Vagina (tissue), 2 donors: ENCODE data around the gene GAL.

Experiments
- POLR2A ChIP-seq, 2 donors: fragments of 450-650 bp; IDR thresholded peaks; one replicate each; pipeline ENCODE4 v1.6.1; 2017; ENCODE audit warnings: antibody characterized with exemption in 2 of 2, mild to moderate bottlenecking in 2 of 2, moderate library complexity in 2 of 2
- TF ChIP-seq, protein P1 (sequence below), 3 experiments: fragments of 450-650 bp in 2 of 3; fragments of 200-600 bp in 1 of 3; sonication (generic) in 1 of 3; IDR thresholded peaks; one replicate each; pipeline ENCODE4 v1.5.1; 2017 to 2019; ENCODE audit warnings: antibody characterized with exemption in 3 of 3, mild to moderate bottlenecking in 2 of 3, moderate library complexity in 2 of 3

DNA sequence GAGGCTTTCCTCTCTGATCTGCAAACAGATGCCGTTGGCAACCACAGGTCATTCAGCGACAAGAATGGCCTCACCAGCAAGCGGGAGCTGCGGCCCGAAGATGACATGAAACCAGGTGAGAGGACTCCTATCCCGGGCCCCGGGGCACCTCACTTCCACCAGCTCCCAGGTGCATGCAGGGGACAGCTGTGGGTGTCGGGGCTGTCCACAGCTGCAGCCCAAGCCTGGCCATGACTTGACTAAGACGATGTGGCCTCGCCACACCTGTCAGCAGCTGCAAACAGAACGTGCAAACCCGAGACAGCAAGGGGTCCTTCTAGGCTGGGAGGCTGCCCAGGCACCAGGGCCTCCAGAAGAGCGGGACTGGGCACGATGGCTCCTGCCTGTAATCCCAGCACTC is 3.6 kb downstream of the GAL start:
- TF ChIP-seq, protein P1, sequence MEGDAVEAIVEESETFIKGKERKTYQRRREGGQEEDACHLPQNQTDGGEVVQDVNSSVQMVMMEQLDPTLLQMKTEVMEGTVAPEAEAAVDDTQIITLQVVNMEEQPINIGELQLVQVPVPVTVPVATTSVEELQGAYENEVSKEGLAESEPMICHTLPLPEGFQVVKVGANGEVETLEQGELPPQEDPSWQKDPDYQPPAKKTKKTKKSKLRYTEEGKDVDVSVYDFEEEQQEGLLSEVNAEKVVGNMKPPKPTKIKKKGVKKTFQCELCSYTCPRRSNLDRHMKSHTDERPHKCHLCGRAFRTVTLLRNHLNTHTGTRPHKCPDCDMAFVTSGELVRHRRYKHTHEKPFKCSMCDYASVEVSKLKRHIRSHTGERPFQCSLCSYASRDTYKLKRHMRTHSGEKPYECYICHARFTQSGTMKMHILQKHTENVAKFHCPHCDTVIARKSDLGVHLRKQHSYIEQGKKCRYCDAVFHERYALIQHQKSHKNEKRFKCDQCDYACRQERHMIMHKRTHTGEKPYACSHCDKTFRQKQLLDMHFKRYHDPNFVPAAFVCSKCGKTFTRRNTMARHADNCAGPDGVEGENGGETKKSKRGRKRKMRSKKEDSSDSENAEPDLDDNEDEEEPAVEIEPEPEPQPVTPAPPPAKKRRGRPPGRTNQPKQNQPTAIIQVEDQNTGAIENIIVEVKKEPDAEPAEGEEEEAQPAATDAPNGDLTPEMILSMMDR (IDR thresholded peaks at IDR 0.05), result no peak
- no peak for TF ChIP-seq POLR2A (IDR thresholded peaks at IDR 0.05)
